ENCODE measurements around the gene PRDM2.

The PRDM2 gene, protein sequence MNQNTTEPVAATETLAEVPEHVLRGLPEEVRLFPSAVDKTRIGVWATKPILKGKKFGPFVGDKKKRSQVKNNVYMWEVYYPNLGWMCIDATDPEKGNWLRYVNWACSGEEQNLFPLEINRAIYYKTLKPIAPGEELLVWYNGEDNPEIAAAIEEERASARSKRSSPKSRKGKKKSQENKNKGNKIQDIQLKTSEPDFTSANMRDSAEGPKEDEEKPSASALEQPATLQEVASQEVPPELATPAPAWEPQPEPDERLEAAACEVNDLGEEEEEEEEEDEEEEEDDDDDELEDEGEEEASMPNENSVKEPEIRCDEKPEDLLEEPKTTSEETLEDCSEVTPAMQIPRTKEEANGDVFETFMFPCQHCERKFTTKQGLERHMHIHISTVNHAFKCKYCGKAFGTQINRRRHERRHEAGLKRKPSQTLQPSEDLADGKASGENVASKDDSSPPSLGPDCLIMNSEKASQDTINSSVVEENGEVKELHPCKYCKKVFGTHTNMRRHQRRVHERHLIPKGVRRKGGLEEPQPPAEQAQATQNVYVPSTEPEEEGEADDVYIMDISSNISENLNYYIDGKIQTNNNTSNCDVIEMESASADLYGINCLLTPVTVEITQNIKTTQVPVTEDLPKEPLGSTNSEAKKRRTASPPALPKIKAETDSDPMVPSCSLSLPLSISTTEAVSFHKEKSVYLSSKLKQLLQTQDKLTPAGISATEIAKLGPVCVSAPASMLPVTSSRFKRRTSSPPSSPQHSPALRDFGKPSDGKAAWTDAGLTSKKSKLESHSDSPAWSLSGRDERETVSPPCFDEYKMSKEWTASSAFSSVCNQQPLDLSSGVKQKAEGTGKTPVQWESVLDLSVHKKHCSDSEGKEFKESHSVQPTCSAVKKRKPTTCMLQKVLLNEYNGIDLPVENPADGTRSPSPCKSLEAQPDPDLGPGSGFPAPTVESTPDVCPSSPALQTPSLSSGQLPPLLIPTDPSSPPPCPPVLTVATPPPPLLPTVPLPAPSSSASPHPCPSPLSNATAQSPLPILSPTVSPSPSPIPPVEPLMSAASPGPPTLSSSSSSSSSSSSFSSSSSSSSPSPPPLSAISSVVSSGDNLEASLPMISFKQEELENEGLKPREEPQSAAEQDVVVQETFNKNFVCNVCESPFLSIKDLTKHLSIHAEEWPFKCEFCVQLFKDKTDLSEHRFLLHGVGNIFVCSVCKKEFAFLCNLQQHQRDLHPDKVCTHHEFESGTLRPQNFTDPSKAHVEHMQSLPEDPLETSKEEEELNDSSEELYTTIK (N-terminal part only)

DNA sequence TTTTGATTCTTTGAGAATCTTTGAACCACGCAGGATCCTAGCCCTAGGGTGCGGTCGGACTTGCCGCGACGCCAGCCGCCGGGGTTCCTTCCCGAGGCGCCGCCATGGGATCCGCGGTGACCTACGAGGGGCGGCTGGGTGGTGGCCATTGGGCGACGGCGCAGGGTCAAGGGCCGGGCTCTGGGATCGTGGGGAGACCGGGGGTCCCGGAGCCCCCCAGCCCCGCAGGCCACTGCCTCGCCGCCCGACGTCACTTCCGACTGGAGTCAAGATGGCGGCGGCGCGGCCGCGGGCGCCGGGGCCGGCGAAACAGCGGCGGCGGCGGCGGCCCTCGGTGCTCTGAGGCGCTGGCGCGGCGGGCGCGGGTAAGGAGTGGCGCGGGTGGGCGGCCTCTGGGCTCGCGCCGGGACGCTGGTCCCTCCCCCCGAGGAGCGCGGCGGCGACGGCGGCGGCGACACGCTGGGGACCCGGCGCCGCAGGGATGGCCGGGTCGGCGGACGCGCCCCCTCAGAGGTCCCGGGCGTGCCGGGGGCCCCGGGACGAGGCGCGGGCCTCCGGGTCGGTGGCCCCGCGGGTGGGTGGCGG, at the start of gene PRDM2:
PRDM2 (plus strand) TSS at position 253 of the 585 bp plus-strand sequence. CDS start 15,418 bp downstream, outside the sequence.
- Histone ChIP-seq H3K4me1 (peaks cover 47% of the 10 kb centered on the region), H3K9ac (peak within 1 kb of the TSS; percentile 90), H3K4me2 (peak within 1 kb of the TSS; percentile 77), H3K9me3 (peaks cover 11% of the 10 kb centered on the region), H4K20me1 (no peaks in the 10 kb centered on the region), H3K4me3 (peak within 1 kb of the TSS; percentile 82), H3K27ac (peak within 1 kb of the TSS; percentile 97), H3K27me3 (no peaks in the 10 kb centered on the region), H3K36me3 (no peaks in the 10 kb centered on the region)
- TF ChIP-seq Cebpa-rat (IDR thresholded peaks at IDR 0.05), result no peak

DNA sequence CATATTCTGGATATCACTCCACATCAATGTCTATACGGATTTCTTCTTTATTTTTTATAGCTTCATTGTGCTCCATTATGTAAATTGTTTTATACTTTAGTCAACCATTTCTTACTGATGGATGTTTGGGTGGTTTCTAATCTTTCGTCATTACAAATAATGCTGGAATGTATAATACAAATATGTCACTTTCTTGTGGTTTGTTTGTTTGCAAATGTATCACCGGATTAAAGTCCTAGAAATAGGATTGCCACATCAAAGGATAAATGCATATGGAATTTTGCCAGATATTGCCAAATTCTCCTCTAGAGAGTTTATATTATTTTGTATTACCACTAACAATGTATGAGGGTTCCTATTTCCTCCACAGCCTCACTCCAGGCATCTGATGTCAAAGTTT, 48.7 kb upstream of the PRDM2 start:
- Histone ChIP-seq H3K36me3 (no peaks in the 10 kb centered on the region), H4K20me1 (no peaks in the 10 kb centered on the region), H3K27me3 (no peaks in the 10 kb centered on the region), H3K4me3 (no peak overlapping the region), H3K9ac (no peak overlapping the region), H3K4me2 (no peak overlapping the region), H3K27ac (no peak overlapping the region), H3K4me1 (0 out of 2 replicates have a peak, but pooled peaks cover 6% of the 10 kb centered on the region), H3K9me3 (0 out of 2 replicates have a peak, but pooled peaks cover 3% of the 10 kb centered on the region)
- no peak for TF ChIP-seq Cebpa-rat (IDR thresholded peaks at IDR 0.05)

DNA sequence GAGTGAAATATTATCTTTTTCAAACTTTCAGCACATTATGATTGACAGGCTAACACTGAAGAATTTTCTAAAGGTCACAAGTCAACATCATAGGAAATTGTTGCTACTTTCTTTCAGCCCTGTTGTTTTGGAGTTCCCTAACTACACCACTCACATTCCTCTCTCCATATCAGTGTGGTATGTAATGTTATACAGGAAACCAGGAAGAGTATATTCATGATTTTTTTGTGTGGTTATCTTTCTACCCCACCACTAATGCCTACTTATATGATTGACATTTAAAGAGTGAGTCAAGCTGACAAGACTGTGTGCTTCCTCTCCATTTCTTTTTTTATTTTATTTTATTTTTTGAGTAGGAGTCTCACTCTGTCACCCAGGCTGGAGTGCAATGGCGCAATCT, 47.8 kb upstream of the PRDM2 start:
- Histone ChIP-seq H3K9me3 (0 out of 2 replicates have a peak, but pooled peaks cover 3% of the 10 kb centered on the region), H3K36me3 (no peaks in the 10 kb centered on the region), H3K4me2 (no peak overlapping the region), H3K4me1 (0 out of 2 replicates have a peak, but pooled peaks cover 6% of the 10 kb centered on the region), H3K4me3 (no peak overlapping the region), H4K20me1 (no peaks in the 10 kb centered on the region), H3K27me3 (no peaks in the 10 kb centered on the region), H3K9ac (no peak overlapping the region), H3K27ac (no peak overlapping the region)
- no peak for TF ChIP-seq Cebpa-rat (IDR thresholded peaks at IDR 0.05)

DNA sequence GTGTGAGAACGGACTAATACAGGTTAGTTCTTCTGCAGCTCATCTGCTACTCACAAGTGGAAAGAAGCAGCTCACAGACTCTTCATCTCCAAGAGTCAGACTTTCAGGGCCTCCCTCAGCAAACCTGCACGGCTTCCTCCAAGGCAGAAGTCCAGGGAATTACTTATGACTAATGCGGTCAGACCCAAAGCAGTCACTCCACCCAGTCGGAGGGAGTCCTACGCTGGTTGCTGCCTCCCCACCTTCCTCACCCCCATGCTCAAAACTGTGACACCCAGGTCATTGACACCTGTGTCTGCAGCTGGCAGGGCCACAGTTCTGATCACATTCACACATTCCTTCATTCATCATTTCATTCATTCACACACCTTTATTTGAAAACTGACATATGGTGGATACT, 38.4 kb upstream of the PRDM2 start:
- no peaks in the 10 kb centered on the region for H4K20me1 ChIP-seq
- no peak overlapping the region for H3K9ac ChIP-seq
- H3K36me3 ChIP-seq, result no peaks in the 10 kb centered on the region
- no peak overlapping the region for H3K4me2 ChIP-seq
- TF ChIP-seq Cebpa-rat (IDR thresholded peaks at IDR 0.05), result no peak
- peaks cover 22% of the 10 kb centered on the region for H3K9me3 ChIP-seq
- H3K27me3 ChIP-seq, result no peaks in the 10 kb centered on the region
- peaks cover 32% of the 10 kb centered on the region for H3K4me1 ChIP-seq
- no peak overlapping the region for H3K4me3 ChIP-seq
- H3K27ac ChIP-seq, result no peak overlapping the region

DNA sequence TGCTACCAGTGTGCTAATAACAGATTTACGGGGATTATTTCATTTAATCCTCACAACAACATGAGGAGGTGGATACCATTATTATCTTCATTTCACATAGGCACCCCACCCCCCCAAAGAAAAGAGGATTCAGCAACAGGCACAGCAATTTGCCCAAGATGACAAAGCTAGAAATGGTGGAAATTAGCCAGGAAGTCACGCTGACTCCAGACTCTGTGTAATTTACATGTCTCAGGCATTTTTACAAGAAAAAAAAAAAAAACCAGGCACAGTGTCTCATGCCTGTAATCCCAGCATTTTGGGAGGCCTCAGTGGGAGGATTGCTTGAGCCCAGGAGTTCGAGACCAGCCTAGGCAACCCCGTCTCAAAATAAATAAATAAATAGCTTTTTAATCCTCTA, 37.5 kb upstream of the PRDM2 start:
- Histone ChIP-seq H3K4me2 (no peak overlapping the region), H3K27me3 (no peaks in the 10 kb centered on the region), H4K20me1 (no peaks in the 10 kb centered on the region), H3K9me3 (peaks cover 22% of the 10 kb centered on the region), H3K4me1 (peaks cover 41% of the 10 kb centered on the region), H3K4me3 (no peak overlapping the region), H3K27ac (no peak overlapping the region), H3K36me3 (no peaks in the 10 kb centered on the region), H3K9ac (no peak overlapping the region)
- TF ChIP-seq Cebpa-rat (IDR thresholded peaks at IDR 0.05), result no peak

DNA sequence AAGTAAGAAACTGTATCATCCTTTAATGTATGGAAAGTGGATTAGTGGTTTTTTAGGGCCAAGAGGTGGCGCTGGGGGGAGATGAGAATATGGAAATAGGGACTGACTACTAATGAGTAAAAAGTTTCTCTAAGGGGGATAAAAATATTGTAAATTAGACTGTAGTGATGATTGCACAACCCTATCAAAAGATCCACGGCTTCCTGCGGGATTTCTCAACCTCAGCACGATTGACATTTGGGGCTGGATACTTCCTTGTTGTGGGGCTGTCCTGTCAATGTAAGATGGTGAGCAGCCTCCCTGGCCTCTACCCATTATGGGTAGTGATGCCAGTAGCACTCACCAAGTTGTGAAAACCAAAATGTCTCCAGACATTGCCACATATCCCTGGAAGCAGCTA, 36.0 kb upstream of the PRDM2 start:
- no peaks in the 10 kb centered on the region for H3K27me3 ChIP-seq
- H3K4me2 ChIP-seq, result peak overlapping the region; percentile 44
- H3K9ac ChIP-seq, result no peak overlapping the region
- no peaks in the 10 kb centered on the region for H4K20me1 ChIP-seq
- H3K27ac ChIP-seq, result no peak overlapping the region
- H3K4me1 ChIP-seq, result peaks cover 53% of the 10 kb centered on the region
- H3K9me3 ChIP-seq, result peaks cover 17% of the 10 kb centered on the region
- no peak for TF ChIP-seq Cebpa-rat (IDR thresholded peaks at IDR 0.05)
- no peak overlapping the region for H3K4me3 ChIP-seq
- H3K36me3 ChIP-seq, result no peaks in the 10 kb centered on the region

DNA sequence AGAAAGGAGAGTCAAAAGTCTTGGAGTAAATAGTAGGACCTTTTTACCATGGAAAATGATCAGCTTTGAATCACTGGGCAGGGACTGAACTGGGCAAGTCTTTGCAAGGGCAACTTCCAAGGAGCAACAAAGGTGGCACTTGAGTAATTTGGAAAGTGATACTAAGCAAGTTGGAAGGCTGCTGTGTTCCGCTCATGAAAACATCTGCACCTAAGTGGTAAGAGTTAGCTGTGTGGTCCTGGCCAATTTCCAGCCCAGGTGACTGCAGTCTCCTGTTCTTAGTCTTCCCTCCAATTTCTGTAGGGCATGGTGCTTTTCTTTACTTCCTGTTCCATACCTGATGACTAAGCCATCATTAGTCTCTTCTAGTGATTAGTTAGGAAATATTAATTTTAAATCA, 35.5 kb upstream of the PRDM2 start:
- Histone ChIP-seq H4K20me1 (no peaks in the 10 kb centered on the region), H3K9ac (no peak overlapping the region), H3K27me3 (no peaks in the 10 kb centered on the region), H3K27ac (no peak overlapping the region), H3K36me3 (no peaks in the 10 kb centered on the region), H3K9me3 (peaks cover 13% of the 10 kb centered on the region), H3K4me3 (no peak overlapping the region), H3K4me2 (peak overlapping the region; percentile 44), H3K4me1 (peaks cover 53% of the 10 kb centered on the region)
- TF ChIP-seq Cebpa-rat (IDR thresholded peaks at IDR 0.05), result no peak

DNA sequence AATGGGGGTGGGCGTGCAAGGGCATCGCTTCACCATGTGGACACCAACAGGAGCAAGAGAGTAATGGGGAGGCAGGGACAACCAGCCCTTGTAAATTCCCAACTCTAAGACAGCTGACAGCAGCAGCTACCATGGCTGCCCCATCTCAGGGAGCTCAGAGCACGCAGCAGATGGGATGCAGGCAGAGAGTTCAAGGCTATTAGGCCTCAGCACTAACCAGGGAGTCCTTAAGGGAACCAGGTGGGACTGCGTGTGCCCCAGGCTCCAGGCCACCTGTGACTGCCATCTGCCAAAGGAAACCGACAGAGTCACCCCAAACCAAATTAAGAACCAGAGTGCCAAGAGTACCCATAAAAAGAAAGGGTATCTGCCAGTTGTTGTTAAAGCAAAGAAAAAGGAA, 33.7 kb upstream of the PRDM2 start:
- Histone ChIP-seq H3K27ac (peak overlapping the region; percentile 48), H3K9ac (peak overlapping the region; percentile 21; the same call in 1 of the 2 replicates), H3K4me3 (no peak overlapping the region), H3K27me3 (no peaks in the 10 kb centered on the region), H4K20me1 (no peaks in the 10 kb centered on the region), H3K9me3 (no peaks in the 10 kb centered on the region), H3K4me2 (peak overlapping the region; percentile 56), H3K36me3 (no peaks in the 10 kb centered on the region), H3K4me1 (peaks cover 53% of the 10 kb centered on the region)
- no peak for TF ChIP-seq Cebpa-rat (IDR thresholded peaks at IDR 0.05)

DNA sequence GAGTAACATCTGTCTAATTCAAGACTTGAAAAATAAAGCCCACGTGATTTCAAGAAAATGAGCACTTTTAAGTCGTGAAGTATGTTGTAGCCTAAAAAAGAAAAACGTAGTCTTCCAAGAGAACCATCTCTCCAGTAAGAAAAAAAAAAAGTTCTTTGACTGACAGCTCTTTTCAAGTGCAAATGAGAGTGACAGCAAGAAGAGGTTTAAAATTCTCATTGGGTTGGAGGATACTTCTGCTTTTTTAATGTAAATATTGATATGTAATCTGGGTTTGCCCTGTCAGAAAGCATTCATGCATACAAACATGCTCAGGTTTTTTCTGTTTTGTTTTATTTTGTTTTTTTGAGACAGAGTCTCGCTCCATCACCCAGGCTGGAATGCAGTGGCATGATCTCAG, 32.3 kb upstream of the PRDM2 start:
- Histone ChIP-seq H3K27me3 (no peaks in the 10 kb centered on the region), H4K20me1 (no peaks in the 10 kb centered on the region), H3K9ac (no peak overlapping the region), H3K36me3 (no peaks in the 10 kb centered on the region), H3K9me3 (no peaks in the 10 kb centered on the region), H3K4me1 (peaks cover 53% of the 10 kb centered on the region), H3K27ac (no peak overlapping the region), H3K4me3 (no peak overlapping the region), H3K4me2 (peak overlapping the region; percentile 56)
- TF ChIP-seq Cebpa-rat (IDR thresholded peaks at IDR 0.05), result no peak

Measured in BLaER1 (cell line).